ENCODE data around the gene DPYD.

Gene DPYD

GRCh38 chr1:97433094-97433823 is 487.6 kb downstream of the DPYD start:
- peak; percentile 81 for DNase-seq (ENCODE audit: low read depth)

GRCh38 chr1:97427371-97427770 is 493.5 kb downstream of the DPYD start:
- DNase-seq (ENCODE audit: low read depth): no peak

- DNase-seq (ENCODE audit: low read depth): no peak
These were observed 496.6 kb downstream of the DPYD start for GRCh38 chr1:97424209-97424608.

- DNase-seq (ENCODE audit: low read depth): no peak
These were observed 497.4 kb downstream of the DPYD start for GRCh38 chr1:97423403-97423802.

GRCh38 chr1:97417661-97418060 is 503.2 kb downstream of the DPYD start:
- DNase-seq (ENCODE audit: low read depth): no peak

- DNase-seq (ENCODE audit: low read depth): no peak
These were observed 506.0 kb downstream of the DPYD start for GRCh38 chr1:97414682-97415312.

- DNase-seq (ENCODE audit: low read depth): no peak
These were observed 508.1 kb downstream of the DPYD start for GRCh38 chr1:97412737-97413136.

GRCh38 chr1:97412166-97412565 is 508.7 kb downstream of the DPYD start:
- DNase-seq (ENCODE audit: low read depth): no peak

GRCh38 chr1:97396463-97396862 is 524.4 kb downstream of the DPYD start:
- peak; percentile 10 for DNase-seq (ENCODE audit: low read depth)

GRCh38 chr1:97392701-97393100 is 528.1 kb downstream of the DPYD start:
- no peak for DNase-seq (ENCODE audit: low read depth)

GRCh38 chr1:97385536-97386277 is 535.1 kb downstream of the DPYD start:
- DNase-seq (ENCODE audit: low read depth): no peak

GRCh38 chr1:97384294-97384968 is 536.4 kb downstream of the DPYD start:
- DNase-seq (ENCODE audit: low read depth): peak; percentile 60

- DNase-seq (ENCODE audit: low read depth): no peak
These were observed 537.0 kb downstream of the DPYD start for GRCh38 chr1:97383797-97384196.

- DNase-seq (ENCODE audit: low read depth): no peak
These were observed 538.6 kb downstream of the DPYD start for GRCh38 chr1:97382206-97382605.

GRCh38 chr1:97379387-97380075 is 541.3 kb downstream of the DPYD start:
- peak; percentile 86 for DNase-seq (ENCODE audit: low read depth)

- DNase-seq (ENCODE audit: low read depth): no peak
These were observed 542.2 kb downstream of the DPYD start for GRCh38 chr1:97378596-97378995.

GRCh38 chr1:97377432-97378034 is 543.3 kb downstream of the DPYD start:
- no peak for DNase-seq (ENCODE audit: low read depth)

GRCh38 chr1:97373000-97373399 is 547.8 kb downstream of the DPYD start:
- no peak for DNase-seq (ENCODE audit: low read depth)

GRCh38 chr1:97372531-97372930 is 548.3 kb downstream of the DPYD start:
- DNase-seq (ENCODE audit: low read depth): no peak

GRCh38 chr1:97368296-97368695 is 552.5 kb downstream of the DPYD start:
- no peak for DNase-seq (ENCODE audit: low read depth)

GRCh38 chr1:97366984-97367383 is 553.9 kb downstream of the DPYD start:
- DNase-seq (ENCODE audit: low read depth): no peak

GRCh38 chr1:97365026-97365425 is 555.8 kb downstream of the DPYD start:
- no peak for DNase-seq (ENCODE audit: low read depth)
